Neutrophil (primary cell): ENCODE data around the gene GNG12.

Experiments
- H3K27ac ChIP-seq: fragments of 200-600 bp; sonication (generic); 2 replicates; pipeline ENCODE4 v1.5.1; 2016; ENCODE audit warnings: mild to moderate bottlenecking, moderate library complexity
- H3K27me3 ChIP-seq: fragments of 200-600 bp; sonication (generic); 2 replicates; pipeline ENCODE4 v1.6.0; 2016; ENCODE audit warnings: mild to moderate bottlenecking
- H3K36me3 ChIP-seq: fragments of 200-600 bp; sonication (generic); 2 replicates; pipeline ENCODE4 v1.5.1; 2017
- H3K4me1 ChIP-seq, 2 experiments: fragments of 200-600 bp in 1 of 2; sonication (generic) in 1 of 2; 1 replicate in 1 of 2; 2 replicates in 1 of 2; pipeline versions ENCODE4 v1.5.1 to v1.6.1; 2013 to 2016; ENCODE audit warnings: low read depth in 1 of 2, low read length in 1 of 2, mild to moderate bottlenecking in 1 of 2, moderate library complexity in 1 of 2; ENCODE audit not compliant: control insufficient read depth in 1 of 2, insufficient read depth in 1 of 2
- H3K4me3 ChIP-seq, 2 experiments: fragments of 200-600 bp in 1 of 2; sonication (generic) in 1 of 2; 1 replicate in 1 of 2; 2 replicates in 1 of 2; pipeline ENCODE4 v1.5.1; 2013 to 2016; ENCODE audit warnings: low read depth in 1 of 2, low read length in 1 of 2, mild to moderate bottlenecking in 1 of 2, moderate library complexity in 1 of 2
- H3K9me3 ChIP-seq: fragments of 200-600 bp; sonication (generic); 2 replicates; pipeline ENCODE4 v1.5.1; 2016
- CTCF ChIP-seq: fragments of 200-600 bp; sonication (generic); IDR thresholded peaks from 2 replicates; pipeline ENCODE4 v1.5.1; 2016; ENCODE audit warnings: antibody characterized with exemption

The GNG12 gene

GRCh38 chr1:67701876-67702275, 131.4 kb downstream of the GNG12 start:
- H3K36me3 ChIP-seq = no peaks in the 10 kb centered on the region
- H3K4me3 ChIP-seq = no peak overlapping the region
- no peaks in the 10 kb centered on the region for H3K27me3 ChIP-seq
- H3K9me3 ChIP-seq = no peaks in the 10 kb centered on the region
- H3K4me1 ChIP-seq = peaks cover 1% of the 10 kb centered on the region in 2 experiments
- H3K27ac ChIP-seq = no peak overlapping the region
- TF ChIP-seq CTCF = no peak

GRCh38 chr1:67700692-67701410, 132.4 kb downstream of the GNG12 start:
- no peak overlapping the region for H3K4me3 ChIP-seq
- H3K9me3 ChIP-seq = no peaks in the 10 kb centered on the region
- no peaks in the 10 kb centered on the region for H3K27me3 ChIP-seq
- no peak for TF ChIP-seq CTCF
- no peaks in the 10 kb centered on the region for H3K36me3 ChIP-seq
- H3K27ac ChIP-seq = no peak overlapping the region
- peaks cover 11% of the 10 kb centered on the region in 2 experiments for H3K4me1 ChIP-seq

- Histone ChIP-seq H3K36me3 (no peaks in the 10 kb centered on the region), H3K9me3 (no peaks in the 10 kb centered on the region), H3K4me1 (peaks cover 15 to 16% of the 10 kb centered on the region in 2 experiments), H3K4me3 (no peak overlapping the region), H3K27me3 (no peaks in the 10 kb centered on the region), H3K27ac (no peak overlapping the region)
- no peak for TF ChIP-seq CTCF
These were observed 133.0 kb downstream of the GNG12 start for GRCh38 chr1:67700220-67700619.

- no peaks in the 10 kb centered on the region for H3K27me3 ChIP-seq
- no peak for TF ChIP-seq CTCF
- no peaks in the 10 kb centered on the region for H3K9me3 ChIP-seq
- no peak overlapping the region for H3K4me3 ChIP-seq
- peak overlapping the region; percentile 29 for H3K27ac ChIP-seq
- H3K36me3 ChIP-seq = no peaks in the 10 kb centered on the region
- peaks cover 28 to 30% of the 10 kb centered on the region in 2 experiments for H3K4me1 ChIP-seq
These were observed 136.6 kb downstream of the GNG12 start for GRCh38 chr1:67696708-67697107.

GRCh38 chr1:67695963-67696362, 137.3 kb downstream of the GNG12 start:
- peaks cover 28 to 30% of the 10 kb centered on the region in 2 experiments for H3K4me1 ChIP-seq
- no peaks in the 10 kb centered on the region for H3K9me3 ChIP-seq
- H3K36me3 ChIP-seq = no peaks in the 10 kb centered on the region
- no peak overlapping the region for H3K27ac ChIP-seq
- no peaks in the 10 kb centered on the region for H3K27me3 ChIP-seq
- no peak overlapping the region for H3K4me3 ChIP-seq
- TF ChIP-seq CTCF = no peak
